PFSK-1 (cell line): ENCODE results near the gene XPNPEP2.

Experiments used
- POLR2AphosphoS5 ChIP-seq: IDR thresholded peaks from 2 replicates; pipeline ENCODE4 v1.6.1; 2012; ENCODE audit warnings: low read depth, mild to moderate bottlenecking, control low read depth, low read length, moderate library complexity
- REST ChIP-seq, 2 experiments: IDR thresholded peaks; 2 replicates each; pipeline versions ENCODE4 v1.6.1 to v1.8.0; 2011 to 2012; ENCODE audit warnings: low read depth in 2 of 2, low read length in 2 of 2, control low read depth in 1 of 2, inconsistent platforms in 1 of 2, mild to moderate bottlenecking in 1 of 2, moderate library complexity in 1 of 2; ENCODE audit not compliant: insufficient read depth in 1 of 2
- SIN3A ChIP-seq: IDR thresholded peaks from 2 replicates; pipeline ENCODE4 v1.6.1; 2012; ENCODE audit warnings: mild to moderate bottlenecking, low read length, moderate library complexity, borderline replicate concordance; ENCODE audit not compliant: insufficient read depth
- TAF1 ChIP-seq: IDR thresholded peaks from 2 replicates; pipeline ENCODE4 v1.6.1; 2012; ENCODE audit warnings: low read length, control low read depth, borderline replicate concordance; ENCODE audit not compliant: insufficient read depth

GRCh38 chrX:129787336-129788055 is 48.7 kb downstream of the XPNPEP2 start:
- TF ChIP-seq SIN3A (no peak), POLR2AphosphoS5 (no peak), REST (IDR thresholded peaks at IDR 0.05; ENCODE audit: insufficient read depth in 1 of 2, low read depth in 2 of 2, low read length in 2 of 2) (no peak), TAF1 (no peak)
